HCT116 (cell line): Measurements from ENCODE around the gene MKNK1. TPM values are rescaled to one million over a fixed set of nuclear protein-coding genes. Genes with fewer than 3 reads are reported as not detected.
"Not testable (repeated sequence)": the region's sequence is repeated elsewhere in the genome, so short reads cannot be mapped to it uniquely, and the experiment has no call there.

Experiments used
- ATAC-seq: fragments of 200-7000 bp; cut with Tn5 transposase; 2 replicates; pipeline ENCODE4 v1.9.1; 2020; ENCODE audit warnings: mild to moderate bottlenecking, moderate library complexity
- BruUV-seq: library from RNA; stranded (reverse); fragments of 400-500 nt; replicated peaks from 2 replicates; lab custom pipeline; 2021; lab: Mats Ljungman, UMichigan
- CTCF ChIA-PET: fragments of 300-600 bp; sonication (Branson Sonifier 250); formaldehyde crosslinking; loops from one replicate; lab custom pipeline; 2021; ENCODE audit warnings: antibody characterized with exemption; lab: Charles Lee
- POLR2A ChIA-PET: fragments of 300-600, 350-600 bp; sonication (Branson Sonifier 250); formaldehyde crosslinking; loops from one replicate; lab custom pipeline; 2021; ENCODE audit warnings: antibody characterized with exemption; lab: Charles Lee
- RAD21 ChIA-PET, 2 experiments: fragments of 300-600 bp; sonication (Branson Sonifier 250); formaldehyde crosslinking; loops; one replicate each; lab custom pipeline; 2023; ENCODE audit warnings: low total read pairs in 2 of 2; ENCODE audit not compliant: uncharacterized antibody in 2 of 2, unreplicated experiment in 2 of 2, low non-redundant PET in 1 of 2; lab: Charles Lee
- DNase-seq: peaks from one replicate; pipeline ENCODE4 v3.0.0-alpha.2; 2010; ENCODE audit warnings: low read depth, low spot score
- H2AFZ ChIP-seq: fragments of 200-600 bp; shearing (Covaris generic), sonication (generic); 2 replicates; pipeline ENCODE4 v1.6.1; 2017; ENCODE audit warnings: low read depth, mixed run types, mixed read lengths, antibody characterized with exemption, low read length; ENCODE audit not compliant: poor library complexity, severe bottlenecking
- H3K27ac ChIP-seq: 2 replicates; pipeline ENCODE4 v1.5.1; 2012; ENCODE audit warnings: low read depth, low read length
- H3K27me3 ChIP-seq: fragments of 200-600 bp; sonication (generic); 2 replicates; pipeline ENCODE4 v1.6.1; 2016; ENCODE audit warnings: mixed run types, low read length, mixed read lengths; ENCODE audit not compliant: insufficient read depth
- H3K36me3 ChIP-seq, 2 experiments: fragments of 200-500 bp in 1 of 2; fragments of 200-600 bp in 1 of 2; sonication (Bioruptor generic) in 1 of 2; sonication (generic) in 1 of 2; 2 replicates each; pipeline versions ENCODE4 v1.5.1 to v1.6.1; 2014 to 2016; ENCODE audit warnings: low read length in 2 of 2, inconsistent platforms in 1 of 2, mixed read lengths in 1 of 2, mixed run types in 1 of 2; ENCODE audit not compliant: insufficient read depth in 2 of 2, control insufficient read depth in 1 of 2
- H3K4me1 ChIP-seq, 2 experiments: fragments of 200-600 bp in 1 of 2; sonication (generic) in 1 of 2; 2 replicates each; pipeline versions ENCODE4 v1.5.1 to v1.6.1; 2012 to 2017; ENCODE audit warnings: low read length in 2 of 2, inconsistent platforms in 1 of 2, mild to moderate bottlenecking in 1 of 2, mixed read lengths in 1 of 2, mixed run types in 1 of 2, moderate library complexity in 1 of 2; ENCODE audit not compliant: insufficient read depth in 2 of 2, control insufficient read depth in 1 of 2
- H3K4me2 ChIP-seq: fragments of 200-600 bp; sonication (generic); 2 replicates; pipeline ENCODE4 v1.6.1; 2017; ENCODE audit warnings: mixed run types, low read length, mixed read lengths
- H3K4me3 ChIP-seq, 2 experiments: fragments of 200-600 bp in 1 of 2; sonication (generic) in 1 of 2; replicated peaks in 1 of 2; 2 replicates each; pipeline ENCODE4 v1.5.1; 2011 to 2016; ENCODE audit warnings: low read length in 2 of 2, control low read depth in 1 of 2, low read depth in 1 of 2, mild to moderate bottlenecking in 1 of 2, mixed read lengths in 1 of 2, mixed run types in 1 of 2
- H3K79me2 ChIP-seq: fragments of 200-600 bp; sonication (generic); 2 replicates; pipeline ENCODE4 v1.6.1; 2017; ENCODE audit warnings: mild to moderate bottlenecking, mixed run types, low read length, moderate library complexity, mixed read lengths; ENCODE audit not compliant: insufficient read depth
- H3K9ac ChIP-seq: fragments of 200-600 bp; sonication (generic); 2 replicates; pipeline ENCODE4 v1.6.1; 2016; ENCODE audit warnings: low read length, mixed read lengths
- H3K9me2 ChIP-seq: fragments of 200-600 bp; sonication (generic), shearing (Covaris generic); 2 replicates; pipeline ENCODE4 v1.6.1; 2017; ENCODE audit warnings: mixed run types, mild to moderate bottlenecking, moderate library complexity; ENCODE audit not compliant: insufficient read depth
- H3K9me3 ChIP-seq, 2 experiments: fragments of 200-500 bp in 1 of 2; fragments of 200-600 bp in 1 of 2; sonication (Bioruptor generic) in 1 of 2; sonication (generic) in 1 of 2; 2 replicates each; pipeline ENCODE4 v1.6.1; 2014 to 2017; ENCODE audit warnings: low read length in 2 of 2, mixed read lengths in 2 of 2, inconsistent platforms in 1 of 2, low read depth in 1 of 2, mild to moderate bottlenecking in 1 of 2, mixed run types in 1 of 2, moderate library complexity in 1 of 2; ENCODE audit not compliant: control insufficient read depth in 1 of 2, insufficient read depth in 1 of 2
- H4K20me1 ChIP-seq: fragments of 200-600 bp; sonication (generic), shearing (Covaris generic); 2 replicates; pipeline ENCODE4 v1.6.1; 2017; ENCODE audit warnings: mixed run types, mild to moderate bottlenecking, moderate library complexity; ENCODE audit not compliant: insufficient read depth
- SRF ChIP-seq: IDR thresholded peaks from 2 replicates; pipeline ENCODE4 v1.6.1; 2012; ENCODE audit warnings: low read depth
- TCF7L2 ChIP-seq: IDR thresholded peaks from 2 replicates; pipeline ENCODE4 v1.7.0; 2011; ENCODE audit warnings: borderline replicate concordance, inconsistent platforms; ENCODE audit not compliant: insufficient read depth, insufficient read length; ENCODE audit errors: extremely low read depth
- intact Hi-C: fragments of 100-400 bp; cut with micrococcal nuclease; formaldehyde crosslinking; loops from 2 replicates; pipeline ENCODE4 v1.10.0; 2022
- total RNA-seq: library from RNA; stranded (reverse); gene quantifications from one replicate; pipeline ENCODE4 v1.2.1, GENCODE V29; 2021; ENCODE audit not compliant: unreplicated experiment
- TF ChIP-seq, protein P1 (sequence below): IDR thresholded peaks from 2 replicates; pipeline ENCODE4 v1.6.1; 2012; ENCODE audit warnings: low read depth

Gene MKNK1
- total RNA-seq, 1 experiment from 2014 or later, result 30.9 TPM

DNA sequence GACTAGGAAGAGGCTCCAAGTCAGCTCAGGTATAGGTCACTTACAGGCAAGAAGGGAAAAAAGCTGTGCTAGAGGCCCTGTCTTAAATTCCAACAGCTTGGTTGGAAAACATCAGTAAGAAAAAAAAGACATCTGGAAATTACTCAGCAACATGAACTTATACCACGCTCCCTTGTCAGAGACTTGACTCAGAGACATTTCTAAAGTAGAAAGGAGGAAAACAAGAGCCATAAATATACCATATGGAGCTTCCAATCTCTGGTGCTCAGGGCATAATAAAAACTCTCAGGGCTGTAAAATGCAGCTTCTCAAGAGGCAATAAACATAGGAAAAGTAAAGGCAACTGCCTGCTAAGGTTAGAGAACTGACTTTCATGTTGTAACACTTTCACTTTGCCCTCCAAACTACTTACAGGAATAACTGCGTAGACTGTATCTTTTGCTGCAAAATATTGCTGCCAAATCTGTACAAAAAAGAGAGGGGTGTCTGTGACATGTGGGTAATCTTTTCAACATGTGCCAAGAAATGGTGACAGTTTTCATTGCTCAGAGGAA lies 49.4 kb upstream of the MKNK1 start:
- no peak for TF ChIP-seq TCF7L2
- no peak for TF ChIP-seq SRF
- TF ChIP-seq, all 23 proteins: peak for 0
- no peaks in the 10 kb centered on the region for H3K4me1 ChIP-seq
- no peak overlapping the region for H3K9ac ChIP-seq
- no peaks in the 10 kb centered on the region for H3K9me2 ChIP-seq
- ATAC-seq (no peak), DNase-seq (no peak)
- intact Hi-C loops, result no loop called here
- ChIA-PET CTCF (no interaction called here), RAD21 (no interaction called here), POLR2A (no interaction called here)
- H3K27ac ChIP-seq, result no peak overlapping the region
- peaks cover 13 to 27% of the 10 kb centered on the region in 2 experiments; a peak in 3 of 4 replicates for H3K36me3 ChIP-seq
- H3K27me3 ChIP-seq, result no peaks in the 10 kb centered on the region
- no peaks in the 10 kb centered on the region for H3K79me2 ChIP-seq
- H3K4me2 ChIP-seq, result no peak overlapping the region
- no peaks in the 10 kb centered on the region for H4K20me1 ChIP-seq
- H3K4me3 ChIP-seq, result no peak overlapping the region
- no peaks in the 10 kb centered on the region for H3K9me3 ChIP-seq
- H2AFZ ChIP-seq, result no peak overlapping the region
- no TSS peak for BruUV-seq

GRCh38 chr1:46652321-46653100 lies 48.4 kb upstream of the MKNK1 start:
- Histone ChIP-seq H3K4me2 (no peak overlapping the region), H3K79me2 (no peaks in the 10 kb centered on the region), H3K9me2 (no peaks in the 10 kb centered on the region), H3K4me3 (no peak overlapping the region), H3K9ac (no peak overlapping the region), H3K36me3 (peaks cover 5 to 27% of the 10 kb centered on the region in 2 experiments; a peak in 3 of 4 replicates), H3K27me3 (no peaks in the 10 kb centered on the region), H3K9me3 (no peaks in the 10 kb centered on the region), H2AFZ (no peak overlapping the region), H3K27ac (no peak overlapping the region), H4K20me1 (no peaks in the 10 kb centered on the region), H3K4me1 (no peaks in the 10 kb centered on the region)
- CTCF ChIA-PET, result no interaction called here
- intact Hi-C loops, result no loop called here
- DNase-seq (no peak), ATAC-seq (no peak)
- BruUV-seq, result no TSS peak
- POLR2A ChIA-PET, result no interaction called here
- TF ChIP-seq, protein P1, sequence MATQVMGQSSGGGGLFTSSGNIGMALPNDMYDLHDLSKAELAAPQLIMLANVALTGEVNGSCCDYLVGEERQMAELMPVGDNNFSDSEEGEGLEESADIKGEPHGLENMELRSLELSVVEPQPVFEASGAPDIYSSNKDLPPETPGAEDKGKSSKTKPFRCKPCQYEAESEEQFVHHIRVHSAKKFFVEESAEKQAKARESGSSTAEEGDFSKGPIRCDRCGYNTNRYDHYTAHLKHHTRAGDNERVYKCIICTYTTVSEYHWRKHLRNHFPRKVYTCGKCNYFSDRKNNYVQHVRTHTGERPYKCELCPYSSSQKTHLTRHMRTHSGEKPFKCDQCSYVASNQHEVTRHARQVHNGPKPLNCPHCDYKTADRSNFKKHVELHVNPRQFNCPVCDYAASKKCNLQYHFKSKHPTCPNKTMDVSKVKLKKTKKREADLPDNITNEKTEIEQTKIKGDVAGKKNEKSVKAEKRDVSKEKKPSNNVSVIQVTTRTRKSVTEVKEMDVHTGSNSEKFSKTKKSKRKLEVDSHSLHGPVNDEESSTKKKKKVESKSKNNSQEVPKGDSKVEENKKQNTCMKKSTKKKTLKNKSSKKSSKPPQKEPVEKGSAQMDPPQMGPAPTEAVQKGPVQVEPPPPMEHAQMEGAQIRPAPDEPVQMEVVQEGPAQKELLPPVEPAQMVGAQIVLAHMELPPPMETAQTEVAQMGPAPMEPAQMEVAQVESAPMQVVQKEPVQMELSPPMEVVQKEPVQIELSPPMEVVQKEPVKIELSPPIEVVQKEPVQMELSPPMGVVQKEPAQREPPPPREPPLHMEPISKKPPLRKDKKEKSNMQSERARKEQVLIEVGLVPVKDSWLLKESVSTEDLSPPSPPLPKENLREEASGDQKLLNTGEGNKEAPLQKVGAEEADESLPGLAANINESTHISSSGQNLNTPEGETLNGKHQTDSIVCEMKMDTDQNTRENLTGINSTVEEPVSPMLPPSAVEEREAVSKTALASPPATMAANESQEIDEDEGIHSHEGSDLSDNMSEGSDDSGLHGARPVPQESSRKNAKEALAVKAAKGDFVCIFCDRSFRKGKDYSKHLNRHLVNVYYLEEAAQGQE, result no peak
- RAD21 ChIA-PET, result no interaction called here

- H3K9ac ChIP-seq, CTCF ChIA-PET, intact Hi-C loops, H3K4me2 ChIP-seq, H3K4me1 ChIP-seq, H3K27ac ChIP-seq, H3K79me2 ChIP-seq, DNase-seq, ATAC-seq, H3K9me2 ChIP-seq, H3K9me3 ChIP-seq, H3K4me3 ChIP-seq, POLR2A ChIA-PET, H2AFZ ChIP-seq, H4K20me1 ChIP-seq, BruUV-seq, H3K27me3 ChIP-seq, RAD21 ChIA-PET: not testable (repeated sequence)
- H3K36me3 ChIP-seq, result peaks cover 3 to 27% of the 10 kb centered on the region in 2 experiments; a peak in 3 of 4 replicates
Measured at GRCh38 chr1:46651152-46651551, 47.1 kb upstream of the MKNK1 start.
